ENCODE data around the gene CNOT6L.

GRCh38 chr4:77742054-77742453 is 77.1 kb downstream of the CNOT6L start:
- TF ChIP-seq EZH2phosphoT487 (IDR thresholded peaks at IDR 0.05; ENCODE audit: low read length) (no peak), EZH2 (optimal IDR thresholded peaks at IDR 0.05; ENCODE audit: low read depth, low read length) (no peak)
